ENCODE measurements around the gene DCDC1. TPM values are rescaled to one million over a fixed set of nuclear protein-coding genes. Genes with fewer than 3 reads are reported as not detected.

The DCDC1 gene
- total RNA-seq, 2 donors from 2014 or later: not detected

DNA sequence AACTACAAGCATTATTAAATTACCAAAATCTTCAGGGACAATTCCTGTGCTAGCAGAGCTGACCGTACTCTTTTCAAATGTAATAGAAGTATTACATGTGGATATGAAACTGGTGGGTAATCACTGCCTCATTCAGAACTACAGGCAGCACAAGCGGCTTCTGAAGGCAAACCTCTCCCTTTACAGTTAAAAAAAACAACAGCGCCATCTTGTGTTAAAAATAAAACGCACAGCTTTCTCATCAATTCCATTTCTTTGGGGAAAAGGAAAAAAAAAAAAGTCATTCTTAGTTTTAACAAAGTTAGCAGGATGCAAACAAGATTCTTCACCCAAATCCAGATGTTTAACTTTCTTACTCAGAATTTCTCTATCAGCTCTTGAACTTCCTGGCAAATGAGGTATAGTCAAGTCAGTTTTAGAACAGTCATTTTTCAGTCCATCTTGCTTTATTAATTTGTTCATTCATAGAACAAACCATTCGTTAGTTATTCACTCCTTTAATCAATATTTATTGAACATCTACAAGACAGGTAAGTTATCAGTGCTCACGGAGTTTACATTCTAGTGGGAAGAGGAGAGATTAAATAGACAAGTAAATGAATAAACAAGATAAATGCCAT, 451.6 kb downstream of the DCDC1 start:
- intact Hi-C loops (cut with DNase I): loop anchor here (2.0 kb wide), 1 partner anchor 573 kb away; no protein-coding TSS in a partner anchor
- Histone ChIP-seq H3K9me3 (no peaks in the 10 kb centered on the region), H3K36me3 (no peaks in the 10 kb centered on the region), H3K4me3 (no peak overlapping the region), H3K4me1 (no peaks in the 10 kb centered on the region), H3K9ac (ENCODE audit: low read depth in 2 of 2, low read length in 2 of 2) (no peak overlapping the region), H3K27ac (no peak overlapping the region), H3K27me3 (no peaks in the 10 kb centered on the region)
- DNase-seq: no peak
- TF ChIP-seq, protein P1, sequence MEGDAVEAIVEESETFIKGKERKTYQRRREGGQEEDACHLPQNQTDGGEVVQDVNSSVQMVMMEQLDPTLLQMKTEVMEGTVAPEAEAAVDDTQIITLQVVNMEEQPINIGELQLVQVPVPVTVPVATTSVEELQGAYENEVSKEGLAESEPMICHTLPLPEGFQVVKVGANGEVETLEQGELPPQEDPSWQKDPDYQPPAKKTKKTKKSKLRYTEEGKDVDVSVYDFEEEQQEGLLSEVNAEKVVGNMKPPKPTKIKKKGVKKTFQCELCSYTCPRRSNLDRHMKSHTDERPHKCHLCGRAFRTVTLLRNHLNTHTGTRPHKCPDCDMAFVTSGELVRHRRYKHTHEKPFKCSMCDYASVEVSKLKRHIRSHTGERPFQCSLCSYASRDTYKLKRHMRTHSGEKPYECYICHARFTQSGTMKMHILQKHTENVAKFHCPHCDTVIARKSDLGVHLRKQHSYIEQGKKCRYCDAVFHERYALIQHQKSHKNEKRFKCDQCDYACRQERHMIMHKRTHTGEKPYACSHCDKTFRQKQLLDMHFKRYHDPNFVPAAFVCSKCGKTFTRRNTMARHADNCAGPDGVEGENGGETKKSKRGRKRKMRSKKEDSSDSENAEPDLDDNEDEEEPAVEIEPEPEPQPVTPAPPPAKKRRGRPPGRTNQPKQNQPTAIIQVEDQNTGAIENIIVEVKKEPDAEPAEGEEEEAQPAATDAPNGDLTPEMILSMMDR (IDR thresholded peaks at IDR 0.05): peak; percentile 79

DNA sequence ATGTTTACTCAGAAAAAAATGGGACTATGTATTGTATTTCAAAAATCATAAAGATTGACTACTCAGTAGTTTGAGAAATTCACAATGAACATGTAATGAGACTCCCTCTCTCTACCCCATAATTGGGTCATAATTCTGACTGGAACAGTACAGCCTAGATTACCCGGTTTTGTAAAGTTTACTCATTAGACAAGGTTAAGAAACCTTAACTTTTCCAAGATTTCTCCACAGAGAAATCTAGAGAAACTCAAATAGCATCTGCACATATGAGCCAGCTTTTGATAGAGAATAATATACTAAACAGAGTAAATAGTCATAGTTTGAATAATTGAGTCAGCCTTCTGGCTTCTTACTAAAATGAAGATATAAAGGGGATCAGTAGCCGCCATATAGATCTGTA, 452.3 kb downstream of the DCDC1 start:
- H3K9me3 ChIP-seq: no peaks in the 10 kb centered on the region
- no peak overlapping the region for H3K9ac ChIP-seq (ENCODE audit: low read depth in 2 of 2, low read length in 2 of 2)
- H3K36me3 ChIP-seq: no peaks in the 10 kb centered on the region
- H3K4me1 ChIP-seq: no peaks in the 10 kb centered on the region
- no peak overlapping the region for H3K4me3 ChIP-seq
- H3K27ac ChIP-seq: no peak overlapping the region
- no peaks in the 10 kb centered on the region for H3K27me3 ChIP-seq
- intact Hi-C loops (cut with DNase I): no loop called here
- DNase-seq: no peak
- TF ChIP-seq, protein P1 (IDR thresholded peaks at IDR 0.05): no peak

DNA sequence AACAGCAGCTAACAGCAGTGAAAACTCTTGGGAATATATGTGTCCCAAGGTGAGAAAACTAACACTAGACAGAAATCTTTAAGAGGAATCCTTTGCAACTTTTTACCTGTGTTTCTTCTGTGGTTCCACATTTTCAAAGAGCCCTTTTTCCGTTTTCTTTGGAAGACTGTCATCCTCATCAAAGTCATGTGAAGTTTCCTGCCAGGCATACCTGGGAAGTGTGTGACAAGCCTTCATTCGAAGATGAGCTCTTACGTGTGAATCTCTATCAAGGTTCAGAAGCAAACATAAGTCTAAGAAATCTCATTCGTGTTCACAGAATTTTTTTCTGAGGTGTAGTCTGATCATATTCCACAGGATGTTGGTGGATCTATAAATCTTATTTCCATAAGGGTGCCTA, 452.8 kb downstream of the DCDC1 start:
- no peak overlapping the region for H3K27ac ChIP-seq
- no peak overlapping the region for H3K9ac ChIP-seq (ENCODE audit: low read depth in 2 of 2, low read length in 2 of 2)
- no peaks in the 10 kb centered on the region for H3K4me1 ChIP-seq
- no peaks in the 10 kb centered on the region for H3K9me3 ChIP-seq
- H3K4me3 ChIP-seq: no peak overlapping the region
- DNase-seq: no peak
- no peaks in the 10 kb centered on the region for H3K36me3 ChIP-seq
- intact Hi-C loops (cut with DNase I): no loop called here
- H3K27me3 ChIP-seq: no peaks in the 10 kb centered on the region
- TF ChIP-seq, protein P1 (IDR thresholded peaks at IDR 0.05): no peak

DNA sequence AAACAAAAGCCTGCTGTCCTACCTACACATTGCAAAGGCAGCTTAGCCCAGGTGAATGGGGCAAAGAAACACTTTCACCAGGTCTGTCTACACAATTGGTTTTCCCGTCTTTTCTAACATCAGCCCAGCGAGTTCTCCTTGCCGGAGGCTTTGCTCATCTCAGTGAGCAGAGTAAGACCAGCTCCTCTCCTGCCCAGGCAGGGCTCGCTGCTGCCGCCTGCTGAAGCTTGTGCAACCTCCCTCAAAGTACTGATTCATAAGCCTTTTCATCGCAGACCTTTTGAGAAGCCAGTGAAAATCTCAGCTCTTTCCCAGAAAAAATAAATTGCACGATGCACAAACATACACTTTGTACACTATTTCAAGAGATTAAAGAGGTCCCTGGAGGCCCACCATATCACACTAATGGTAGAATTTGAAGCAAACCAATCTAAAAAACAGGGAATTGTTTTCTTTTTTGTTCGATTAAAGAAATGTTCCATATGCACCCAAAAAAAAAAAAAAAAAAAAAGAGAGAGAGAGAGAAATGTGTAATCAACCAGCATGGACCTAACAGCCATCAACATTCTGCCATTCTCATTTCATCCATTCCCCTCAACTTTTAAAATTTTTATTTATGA, 455.3 kb downstream of the DCDC1 start:
- Histone ChIP-seq H3K9ac (ENCODE audit: low read depth in 2 of 2, low read length in 2 of 2) (no peak overlapping the region), H3K27ac (no peak overlapping the region), H3K9me3 (no peaks in the 10 kb centered on the region), H3K4me1 (no peaks in the 10 kb centered on the region), H3K27me3 (no peaks in the 10 kb centered on the region), H3K36me3 (no peaks in the 10 kb centered on the region), H3K4me3 (no peak overlapping the region)
- TF ChIP-seq, protein P1 (IDR thresholded peaks at IDR 0.05): peak; percentile 12
- intact Hi-C loops (cut with DNase I): no loop called here
- DNase-seq: peak; percentile 31

DNA sequence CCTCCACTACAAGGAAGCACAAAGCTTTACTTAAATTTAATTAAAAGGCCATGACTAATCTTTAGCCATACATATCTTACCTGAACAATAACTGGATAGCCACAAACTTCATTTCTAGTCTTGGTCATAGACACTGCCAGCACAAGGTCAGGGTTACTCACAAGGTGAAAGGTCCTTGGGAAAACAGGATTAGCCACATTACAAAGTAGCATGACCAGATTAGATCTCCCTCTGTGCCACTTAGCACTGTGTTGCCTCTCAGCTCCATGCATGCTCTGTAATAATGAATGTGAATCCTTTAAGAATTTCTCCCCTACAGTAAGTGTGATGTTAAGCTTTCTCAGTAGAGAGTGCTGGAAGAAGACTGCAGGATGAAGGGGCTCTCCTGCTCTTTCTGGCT, 458.3 kb downstream of the DCDC1 start:
- Histone ChIP-seq H3K36me3 (no peaks in the 10 kb centered on the region), H3K4me3 (no peak overlapping the region), H3K9ac (ENCODE audit: low read depth in 2 of 2, low read length in 2 of 2) (no peak overlapping the region), H3K27me3 (no peaks in the 10 kb centered on the region), H3K4me1 (no peaks in the 10 kb centered on the region), H3K27ac (no peak overlapping the region), H3K9me3 (no peaks in the 10 kb centered on the region)
- DNase-seq: no peak
- TF ChIP-seq, protein P1 (IDR thresholded peaks at IDR 0.05): no peak
- intact Hi-C loops (cut with DNase I): no loop called here
